ENCODE data around the gene DCANP1. TPM values are rescaled to one million over a fixed set of nuclear protein-coding genes. Genes with fewer than 3 reads are reported as not detected.

The DCANP1 gene
- polyA plus RNA-seq, 3 donors, result 0.09 to 0.14 TPM; not detected in 1

DNA sequence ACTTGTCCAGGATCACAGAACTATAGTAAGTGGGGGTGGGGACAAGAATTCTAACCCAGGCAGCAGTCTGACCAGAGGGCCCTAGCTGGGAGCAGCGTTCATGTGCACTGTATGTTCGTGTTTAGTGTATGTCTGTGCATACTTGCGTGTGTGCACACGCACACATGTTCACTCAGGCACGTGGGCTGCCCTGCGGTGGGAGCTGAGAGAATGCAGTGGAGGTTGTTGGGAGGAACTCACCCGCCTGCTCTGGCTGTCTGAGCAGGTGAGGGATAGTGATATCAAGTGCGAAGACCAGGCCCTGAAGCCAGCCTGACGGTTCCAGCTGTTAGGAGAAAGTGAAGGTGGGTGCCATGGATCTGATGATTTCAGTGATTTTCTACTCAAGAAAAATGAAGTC is 942 bp downstream of the DCANP1 start:
- no peak for DNase-seq (ENCODE audit: extremely low read depth in 1 of 11, low read depth in 9 of 11, low spot score in 4 of 11)

DNA sequence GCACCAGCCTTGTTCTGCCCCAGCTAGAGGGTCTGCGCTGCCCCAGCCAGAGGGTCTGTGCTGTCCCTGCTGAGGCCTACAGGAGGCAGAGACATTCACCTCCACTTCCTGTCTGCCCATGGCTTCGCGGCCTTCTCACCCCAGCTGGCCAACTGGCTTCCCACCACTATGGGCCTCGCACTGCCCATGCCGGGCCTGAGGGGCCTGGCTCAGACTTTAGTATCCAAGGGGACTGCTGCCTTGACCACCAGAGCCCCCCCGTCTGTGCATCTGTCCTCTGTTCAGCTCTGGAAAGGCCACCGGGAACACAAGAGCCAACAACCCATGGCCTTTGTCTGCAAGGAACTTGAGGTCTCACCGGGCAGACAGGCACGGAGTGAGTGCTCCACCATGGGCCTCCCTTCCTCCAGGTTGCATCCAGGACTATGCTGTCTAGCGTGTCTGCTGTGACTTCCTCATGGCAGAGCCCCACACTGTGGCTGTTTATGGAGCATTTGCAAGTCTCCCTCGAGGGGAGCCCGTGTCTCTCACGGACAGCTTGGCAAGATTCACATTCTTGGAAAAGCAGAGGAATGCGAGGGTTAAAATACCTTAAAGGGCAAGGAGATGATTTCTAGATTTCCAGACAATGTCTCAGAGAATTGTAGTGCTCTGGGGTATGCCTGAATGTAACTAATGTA is 1.7 kb downstream of the DCANP1 start:
- DNase-seq (ENCODE audit: extremely low read depth in 1 of 11, low read depth in 9 of 11, low spot score in 4 of 11), result no peak

DNA sequence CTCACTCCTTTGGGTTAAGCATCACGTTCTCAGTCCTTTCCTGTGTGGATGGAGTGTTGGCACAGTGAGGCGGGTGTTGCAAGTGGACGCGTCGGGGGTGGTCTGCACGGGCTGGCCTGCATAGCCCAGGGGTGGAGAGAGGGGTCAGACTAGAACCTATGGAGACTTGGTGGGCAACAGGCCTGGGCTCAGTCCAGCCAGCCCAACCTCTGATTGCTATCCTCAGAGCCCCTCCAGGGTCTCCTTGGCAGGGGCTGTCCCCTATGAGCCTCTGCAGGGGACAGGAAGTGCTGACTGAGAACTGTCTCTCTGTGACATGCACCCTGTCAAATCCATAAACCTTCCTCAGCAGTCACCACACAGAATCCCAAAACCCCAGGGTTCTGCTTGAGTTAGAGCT is 2.3 kb downstream of the DCANP1 start:
- no peak for DNase-seq (ENCODE audit: extremely low read depth in 1 of 11, low read depth in 9 of 11, low spot score in 4 of 11)

- DNase-seq (ENCODE audit: extremely low read depth in 1 of 11, low read depth in 9 of 11, low spot score in 4 of 11), result no peak
Observed at GRCh38 chr5:135444360-135444759, 2.8 kb downstream of the DCANP1 start.

DNA sequence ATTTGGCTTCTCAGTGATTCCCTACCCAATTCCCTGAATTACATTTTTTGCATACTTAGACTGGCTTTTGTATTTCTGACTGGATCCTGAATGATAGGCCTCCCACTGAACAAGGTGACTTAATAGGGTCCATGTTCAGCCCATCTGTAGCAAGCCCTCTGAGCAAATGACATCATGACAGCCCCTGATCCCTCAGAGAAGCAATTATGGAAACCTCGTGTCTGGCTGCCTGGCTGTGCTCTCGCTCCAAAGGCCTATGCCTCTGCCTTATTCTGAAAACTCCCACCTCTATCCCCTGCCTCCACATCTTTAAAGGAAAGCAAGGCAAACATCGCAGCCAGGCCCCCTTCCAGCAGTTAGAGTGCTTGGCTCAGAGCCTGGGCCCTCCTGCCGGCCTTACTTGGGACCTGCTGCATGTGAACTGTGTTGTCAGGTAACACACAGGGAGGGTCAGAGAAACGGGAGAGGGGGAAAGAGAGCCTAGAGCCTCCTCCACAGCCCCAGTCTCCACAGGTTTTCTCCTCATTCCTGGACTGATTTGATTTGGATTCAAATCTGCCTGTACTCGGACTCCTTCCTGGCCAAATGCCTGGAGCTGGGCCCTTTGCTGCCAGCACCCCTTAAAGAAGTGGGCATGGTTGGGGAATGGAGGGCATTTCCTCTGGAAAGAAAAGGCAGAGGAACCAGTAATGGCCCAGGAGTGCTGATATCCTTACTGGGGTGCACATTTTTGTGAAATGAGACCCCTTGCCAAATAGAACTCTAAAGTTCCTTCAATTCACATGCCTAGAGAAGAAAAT is 3.8 kb downstream of the DCANP1 start:
- no peak for DNase-seq (ENCODE audit: extremely low read depth in 1 of 11, low read depth in 9 of 11, low spot score in 4 of 11)

- no peak for DNase-seq (ENCODE audit: extremely low read depth in 1 of 11, low read depth in 9 of 11, low spot score in 4 of 11)
Observed at GRCh38 chr5:135442431-135443160, 4.6 kb downstream of the DCANP1 start.

DNA sequence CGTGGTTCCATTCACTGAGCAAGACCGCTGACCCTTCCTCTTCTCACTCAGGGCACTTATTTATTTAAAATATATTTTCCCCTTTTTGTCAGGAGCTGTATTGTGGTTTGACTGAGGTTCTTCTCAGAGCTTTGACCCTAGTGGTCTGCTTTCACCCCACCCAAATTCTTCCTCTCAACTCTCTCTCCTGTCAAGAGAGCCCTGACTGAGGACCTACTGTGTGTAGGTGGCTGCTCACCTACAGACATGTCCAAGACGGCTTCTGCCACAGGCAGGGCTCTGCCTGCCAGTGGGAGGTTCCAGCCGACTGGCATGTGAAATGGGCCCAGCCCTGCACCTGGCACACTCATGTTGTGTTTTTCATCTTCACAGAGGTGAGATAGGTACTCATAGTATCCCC is 5.2 kb downstream of the DCANP1 start:
- DNase-seq (ENCODE audit: extremely low read depth in 1 of 11, low read depth in 9 of 11, low spot score in 4 of 11), result no peak

DNA sequence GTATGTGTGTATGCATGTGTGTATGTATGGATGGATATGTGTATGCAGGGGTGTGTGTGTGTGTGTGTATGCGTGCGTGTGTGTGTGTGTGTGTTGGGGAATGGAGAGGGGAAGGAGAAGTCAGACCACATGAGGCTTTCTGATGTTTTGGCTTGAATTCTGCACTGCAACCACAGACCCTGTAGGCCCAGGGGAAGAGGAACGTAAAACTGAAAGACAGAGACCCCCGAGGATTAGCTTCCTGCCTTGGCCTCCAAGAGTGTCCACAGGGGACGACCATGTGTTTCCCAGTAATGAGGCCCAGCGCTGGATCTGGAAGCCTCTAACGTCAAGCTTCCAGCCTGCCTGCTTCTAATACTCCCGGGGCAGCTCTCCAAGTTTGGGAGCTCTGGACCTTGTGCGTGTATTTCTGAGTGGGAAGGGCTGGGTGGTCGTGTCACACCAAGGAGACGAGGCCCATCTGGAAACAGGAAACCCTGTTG is 5.8 kb downstream of the DCANP1 start:
- peak in 6 of 11 donors; percentile 26 to 60 (median 43) for DNase-seq (ENCODE audit: extremely low read depth in 1 of 11, low read depth in 9 of 11, low spot score in 4 of 11)

- DNase-seq (ENCODE audit: extremely low read depth in 1 of 11, low read depth in 9 of 11, low spot score in 4 of 11), result no peak
Observed at GRCh38 chr5:135440916-135441315, 6.2 kb downstream of the DCANP1 start.

DNA sequence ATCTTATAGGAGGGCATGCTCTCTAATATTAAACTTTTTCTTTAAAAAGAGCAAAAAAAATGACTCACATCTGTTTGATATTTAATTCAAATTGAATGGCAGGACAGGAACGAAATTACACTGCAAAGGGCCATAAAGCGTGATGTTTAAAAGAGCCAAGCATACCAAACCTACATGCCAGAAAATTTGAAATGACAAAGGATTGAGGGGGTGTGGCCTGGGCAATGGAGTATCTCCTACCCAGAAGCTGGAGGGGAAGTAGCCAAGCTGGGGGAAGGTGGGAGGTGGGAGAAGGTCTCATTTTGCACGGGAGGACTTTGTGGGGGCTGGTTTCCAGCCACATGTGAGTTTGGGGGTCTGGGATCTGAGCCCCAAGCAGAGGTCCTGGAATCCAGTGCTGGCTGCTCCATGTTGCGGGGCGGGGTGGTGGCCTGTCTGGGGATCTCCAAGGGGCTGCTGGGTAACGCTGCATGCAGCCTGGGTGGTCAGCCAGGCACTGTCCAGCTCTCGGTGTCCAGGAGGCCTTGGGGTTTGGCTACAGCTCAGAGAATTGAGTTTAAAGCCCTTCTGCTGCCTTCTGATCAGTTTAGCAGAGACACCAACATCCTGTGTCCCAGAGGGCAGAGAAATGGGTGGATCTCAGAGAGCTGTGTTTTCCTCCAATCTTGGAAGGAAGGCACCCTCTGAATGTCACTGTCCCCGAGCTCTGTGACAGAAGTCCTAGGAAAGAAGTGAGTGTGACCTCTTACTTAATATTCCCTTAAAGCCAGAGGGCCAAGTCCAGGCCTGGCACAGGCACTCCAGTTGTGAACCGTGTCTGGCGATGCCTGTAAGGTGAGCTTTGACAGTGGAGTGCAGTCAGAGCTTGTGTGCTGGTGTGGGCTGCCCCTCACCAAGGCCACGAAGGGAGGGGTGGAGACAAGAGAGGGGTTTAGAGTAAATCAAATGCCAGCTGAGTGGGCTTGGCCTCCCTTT is 7.6 kb downstream of the DCANP1 start:
- DNase-seq (ENCODE audit: extremely low read depth in 1 of 11, low read depth in 9 of 11, low spot score in 4 of 11), result no peak

DNA sequence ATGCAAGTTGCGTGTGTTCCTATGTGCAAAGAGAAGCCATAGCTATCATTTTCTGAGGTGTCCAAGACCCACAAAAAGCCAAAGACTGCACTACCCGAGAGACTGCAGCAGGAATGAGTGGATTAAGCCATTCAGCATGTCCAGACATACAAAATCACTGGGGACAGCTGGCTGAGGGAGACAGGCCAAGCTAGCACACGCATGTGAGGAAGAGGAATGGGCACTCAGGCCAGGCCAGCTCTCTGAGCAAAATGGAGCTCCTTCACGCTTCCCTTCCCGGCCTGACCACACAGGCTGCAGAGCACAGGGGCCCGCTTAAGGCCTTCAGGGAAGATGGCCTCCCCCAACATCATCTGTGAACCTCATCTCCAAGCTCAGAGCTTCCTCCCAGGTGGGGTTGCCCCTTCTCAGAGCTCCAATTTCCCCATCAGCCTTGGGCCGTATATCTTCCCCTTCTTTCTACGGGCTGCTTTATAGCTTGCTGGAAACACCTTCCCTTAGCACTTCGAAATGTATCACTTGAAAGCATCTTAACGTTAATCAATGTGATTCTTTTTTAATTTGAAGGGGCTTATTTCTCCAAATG is 8.4 kb downstream of the DCANP1 start:
- DNase-seq (ENCODE audit: extremely low read depth in 1 of 11, low read depth in 9 of 11, low spot score in 4 of 11), result no peak

- DNase-seq (ENCODE audit: extremely low read depth in 1 of 11, low read depth in 9 of 11, low spot score in 4 of 11), result no peak
Observed at GRCh38 chr5:135437796-135438560, 9.2 kb downstream of the DCANP1 start.

GRCh38 chr5:135437422-135437795 is 9.7 kb downstream of the DCANP1 start:
- no peak for DNase-seq (ENCODE audit: extremely low read depth in 1 of 11, low read depth in 9 of 11, low spot score in 4 of 11)

GRCh38 chr5:135436951-135437418 is 10.2 kb downstream of the DCANP1 start:
- no peak for DNase-seq (ENCODE audit: extremely low read depth in 1 of 11, low read depth in 9 of 11, low spot score in 4 of 11)

DNA sequence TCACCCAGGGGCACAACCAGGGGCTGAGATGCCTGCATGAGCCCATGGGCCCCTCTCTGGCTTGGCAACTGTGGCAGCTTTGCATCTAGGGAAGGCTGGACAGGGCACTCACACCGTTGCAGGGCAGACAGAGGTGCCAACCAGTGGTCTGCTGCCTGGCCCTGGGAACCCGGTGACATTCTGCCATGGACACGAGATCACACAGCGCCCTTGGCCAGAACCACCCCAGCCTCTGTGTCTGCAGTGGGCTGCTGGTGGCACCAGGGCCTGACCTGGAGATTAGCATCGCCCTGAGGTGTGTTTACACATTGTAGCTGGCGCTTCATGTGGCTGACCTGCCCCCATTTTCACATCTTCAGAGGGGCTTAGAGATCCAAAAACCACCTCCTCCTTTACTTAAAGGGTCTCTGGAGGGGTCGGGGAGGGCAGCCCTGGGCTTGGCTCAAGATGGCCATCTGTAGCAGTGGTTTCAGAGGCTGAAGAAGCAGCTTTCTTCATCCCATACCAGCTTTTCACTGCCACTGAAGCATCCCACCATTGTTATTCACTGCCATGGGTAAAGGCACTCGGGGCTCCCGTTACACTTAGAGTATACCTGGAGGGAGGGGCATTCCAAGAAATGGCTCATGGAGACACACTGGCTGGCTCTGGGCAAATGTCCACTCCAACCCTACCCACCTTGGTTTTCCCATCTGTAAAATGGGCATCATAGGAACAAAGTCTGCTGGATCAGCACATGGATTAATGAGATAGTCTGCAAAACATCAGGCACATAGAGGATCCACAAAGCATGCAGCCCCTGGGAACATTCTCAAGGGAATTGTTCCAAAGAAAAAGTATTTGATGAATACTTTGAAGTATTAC is 11.4 kb downstream of the DCANP1 start:
- no peak for DNase-seq (ENCODE audit: extremely low read depth in 1 of 11, low read depth in 9 of 11, low spot score in 4 of 11)

- no peak for DNase-seq (ENCODE audit: extremely low read depth in 1 of 11, low read depth in 9 of 11, low spot score in 4 of 11)
Observed at GRCh38 chr5:135434591-135435466, 12.3 kb downstream of the DCANP1 start.

Data from renal cortex interstitium (tissue), 11 donors.